GM18505 (cell line): ENCODE data around the gene ZNF562.
"Not testable (repeated sequence)": the region's sequence is repeated elsewhere in the genome, so short reads cannot be mapped to it uniquely, and the experiment has no call there.

Experiments used
- ATAC-seq: cut with Tn5 transposase; IDR thresholded peaks from one replicate; pipeline ENCODE4 v1.9.1; 2021; ENCODE audit not compliant: unreplicated experiment
- POLR2A ChIP-seq: IDR thresholded peaks from 4 replicates; pipeline ENCODE4 v1.6.1; 2011; ENCODE audit warnings: borderline replicate concordance; ENCODE audit not compliant: insufficient read depth, insufficient read length; ENCODE audit errors: extremely low read depth

The ZNF562 gene

DNA sequence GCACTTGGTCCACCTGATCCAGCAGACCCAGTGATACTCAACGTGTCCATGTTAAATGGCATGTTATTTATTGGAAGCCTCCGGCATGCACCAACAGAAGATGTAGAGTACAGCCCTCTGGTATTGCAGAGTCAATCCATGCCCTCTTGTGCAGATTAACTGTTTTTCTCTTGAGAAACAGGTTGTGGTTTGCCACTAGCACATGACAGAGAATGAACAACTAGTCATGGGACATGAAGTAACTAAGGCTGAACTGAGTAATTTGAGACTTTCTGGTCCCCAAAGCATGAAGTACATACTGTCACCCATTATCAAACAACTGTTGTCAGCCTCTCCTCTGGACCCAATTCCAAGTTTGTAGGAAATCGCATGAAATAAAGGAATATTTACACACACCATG is 3.2 kb downstream of the ZNF562 start:
- TF ChIP-seq POLR2A = no peak
- no peak for ATAC-seq

DNA sequence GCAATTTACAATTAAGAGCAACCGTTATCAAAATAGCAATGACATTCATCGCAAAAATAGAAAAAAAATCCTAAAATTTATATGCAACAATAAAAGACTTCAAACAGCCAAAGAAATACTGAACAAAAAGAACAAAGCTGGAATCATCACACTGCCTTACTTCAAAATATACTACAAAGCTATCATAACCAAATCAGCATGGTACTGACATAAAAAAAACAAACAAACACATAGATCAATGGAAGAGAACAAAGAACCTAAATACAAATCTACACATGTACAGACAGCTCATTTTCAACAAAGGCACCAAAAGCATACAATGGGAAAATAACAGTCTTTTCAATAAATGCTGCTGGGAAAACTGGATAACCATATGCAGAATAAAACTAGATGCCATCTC is 6.4 kb downstream of the ZNF562 start:
- TF ChIP-seq POLR2A = no peak
- no peak for ATAC-seq

- no peak for TF ChIP-seq POLR2A
- ATAC-seq = no peak
Observed at GRCh38 chr19:9667898-9668297, 7.0 kb downstream of the ZNF562 start.

GRCh38 chr19:9658769-9659168 is 16.1 kb downstream of the ZNF562 start:
- TF ChIP-seq POLR2A = no peak
- ATAC-seq = no peak

DNA sequence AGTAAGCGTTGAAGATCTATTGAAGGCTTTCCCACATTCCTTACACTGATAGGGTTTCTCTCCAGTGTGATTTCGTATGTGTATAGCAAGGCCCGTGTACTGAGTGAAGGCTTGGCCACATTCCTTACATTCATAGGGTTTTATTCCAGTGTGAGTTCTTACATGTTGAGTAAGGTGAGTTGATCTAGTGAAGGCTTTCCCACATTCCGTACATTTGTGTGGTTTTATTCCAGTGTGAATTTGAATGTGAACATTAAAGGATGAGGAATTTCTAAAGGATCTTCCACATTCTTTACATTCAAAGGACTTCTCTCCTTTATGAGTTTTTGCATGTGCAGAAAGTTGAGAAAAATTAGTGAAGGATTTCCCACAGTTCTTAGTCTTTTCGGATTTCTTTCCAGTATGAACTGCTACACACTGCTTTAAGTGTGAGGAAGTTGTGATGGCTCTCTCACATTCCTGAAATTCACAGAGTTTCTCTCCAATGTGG is 21.8 kb downstream of the ZNF562 start:
- ATAC-seq = not testable (repeated sequence)

GRCh38 chr19:9651464-9651863 is 23.4 kb downstream of the ZNF562 start:
- ATAC-seq = not testable (repeated sequence)

DNA sequence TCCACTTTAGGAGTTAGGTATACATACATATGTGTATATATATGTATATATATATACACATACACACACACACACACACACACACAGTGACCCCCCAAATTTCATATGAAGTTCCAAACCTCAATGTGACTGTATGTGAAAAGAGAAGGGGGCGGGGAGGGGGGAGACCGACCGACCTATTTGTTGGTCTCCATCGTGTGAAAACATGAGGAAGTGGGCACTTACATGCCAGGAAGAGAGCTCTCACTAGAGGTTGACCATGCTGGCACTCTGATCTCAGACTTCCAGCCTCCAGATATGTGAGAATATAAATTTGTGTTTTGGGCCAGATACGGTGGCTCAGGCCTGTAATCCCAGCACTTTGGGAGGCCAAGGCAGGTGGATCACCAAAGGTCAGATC is 24.6 kb downstream of the ZNF562 start:
- TF ChIP-seq POLR2A = no peak
- no peak for ATAC-seq

- ATAC-seq = no peak
- no peak for TF ChIP-seq POLR2A
Observed at GRCh38 chr19:9645472-9645871, 29.4 kb downstream of the ZNF562 start.

DNA sequence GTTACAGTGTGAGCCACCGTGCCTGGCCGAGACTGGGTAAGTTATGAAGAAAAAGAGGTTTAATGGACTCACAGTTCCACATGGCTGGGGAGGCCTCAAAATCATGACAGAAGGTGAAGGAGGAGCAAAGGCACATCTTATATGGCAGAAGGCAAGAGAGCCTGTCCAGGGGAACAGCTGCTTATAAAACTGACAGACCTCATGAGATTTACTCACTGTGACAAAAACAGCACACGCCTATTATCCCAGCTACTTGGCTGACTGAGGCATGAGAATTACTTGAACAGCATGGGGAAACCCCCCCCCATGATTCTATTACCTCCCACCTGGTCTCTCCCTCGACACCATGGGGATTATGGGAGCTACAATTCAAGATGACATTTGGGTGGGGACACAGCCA is 30.4 kb downstream of the ZNF562 start:
- no peak for TF ChIP-seq POLR2A

DNA sequence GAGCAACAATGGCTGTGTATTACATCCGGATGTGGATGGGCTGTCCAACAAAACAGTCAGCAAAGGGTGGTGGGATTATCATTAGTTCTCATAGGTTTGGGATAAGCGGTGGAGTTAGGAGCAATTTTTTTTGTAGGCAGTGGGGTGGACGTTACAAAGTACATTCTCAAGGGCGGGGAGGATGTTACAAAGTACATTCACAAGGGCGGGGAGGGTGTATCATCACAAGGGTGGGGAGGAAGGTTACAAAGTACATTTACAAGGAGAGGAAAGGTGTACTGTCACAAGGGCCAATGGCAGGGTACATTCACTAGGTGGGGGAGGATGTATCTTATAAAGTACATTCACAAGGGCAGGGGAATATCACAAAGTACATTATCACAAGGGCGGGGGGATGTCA is 33.1 kb downstream of the ZNF562 start:
- no peak for ATAC-seq
- no peak for TF ChIP-seq POLR2A

More for the DNA sequence above, 30.4 kb downstream of the ZNF562 start:
- ATAC-seq = no peak

DNA sequence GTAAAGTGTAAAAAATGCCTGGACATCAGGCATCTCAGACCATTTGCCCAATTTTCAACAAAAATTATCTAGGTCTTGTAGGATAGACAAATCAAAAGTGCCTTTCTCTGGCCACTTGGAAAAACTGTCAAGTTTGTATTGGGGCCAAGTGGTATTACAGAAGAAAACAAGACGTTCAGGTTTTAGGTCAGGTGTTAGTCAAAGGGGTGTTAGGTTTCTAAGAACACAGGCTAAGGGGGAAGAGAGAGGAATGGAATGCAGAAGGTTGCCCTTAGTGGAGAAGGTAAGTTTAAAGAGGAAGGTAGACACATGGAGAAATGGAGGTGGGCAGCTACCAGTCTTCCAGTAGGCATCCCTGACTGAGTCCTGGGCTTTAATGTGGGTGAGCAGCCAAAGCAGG is 33.9 kb downstream of the ZNF562 start:
- no peak for TF ChIP-seq POLR2A
- ATAC-seq = no peak

GRCh38 chr19:9636018-9636417 is 38.9 kb downstream of the ZNF562 start:
- ATAC-seq = no peak
- TF ChIP-seq POLR2A = no peak

DNA sequence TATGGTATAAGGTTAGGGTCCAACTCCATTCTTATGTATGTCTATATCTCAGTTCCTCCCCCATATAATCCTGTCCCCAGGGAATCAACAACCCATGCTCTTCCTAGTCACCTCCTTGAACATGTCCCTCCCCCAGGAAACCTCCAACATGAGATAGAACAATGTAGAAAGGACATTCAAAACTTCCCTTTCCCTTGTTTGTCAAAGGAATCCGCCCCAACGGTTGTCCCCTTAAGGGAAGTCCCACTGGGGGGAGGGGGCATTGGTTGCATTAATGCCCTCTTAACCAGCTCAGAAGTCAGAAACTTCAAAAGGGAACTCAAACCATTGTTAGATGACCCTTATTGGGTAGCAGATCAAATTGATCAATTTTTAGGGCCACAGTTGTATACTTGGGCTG is 47.0 kb downstream of the ZNF562 start:
- TF ChIP-seq POLR2A = no peak
- ATAC-seq = no peak

GRCh38 chr19:9622531-9622930 is 52.4 kb downstream of the ZNF562 start:
- no peak for ATAC-seq
- no peak for TF ChIP-seq POLR2A
